PC-9 (cell line): ENCODE measurements around the gene ST6GALNAC6. TPM values are rescaled to one million over a fixed set of nuclear protein-coding genes. Genes with fewer than 3 reads are reported as not detected.

Experiments used
- BruUV-seq: library from RNA; stranded (reverse); fragments of 400-500 nt; replicated peaks from 2 replicates; lab custom pipeline; 2021; lab: Mats Ljungman, UMichigan
- CTCF ChIA-PET: fragments of 300-600 bp; sonication (Branson Sonifier 250); formaldehyde crosslinking; loops from one replicate; lab custom pipeline; 2022; ENCODE audit warnings: antibody characterized with exemption; lab: Charles Lee
- POLR2A ChIA-PET: fragments of 300-600 bp; sonication (Branson Sonifier 250); formaldehyde crosslinking; loops from one replicate; lab custom pipeline; 2022; ENCODE audit warnings: antibody characterized with exemption; ENCODE audit not compliant: unreplicated experiment; lab: Charles Lee
- DNase-seq, 2 experiments: peaks; one replicate each; pipeline versions ENCODE4 v3.0.0 to v3.0.0-alpha.2; 2015 to 2022; ENCODE audit warnings: mixed read lengths in 1 of 2
- H2AFZ ChIP-seq: fragments of 200-600 bp; sonication (generic); 2 replicates; pipeline ENCODE4 v1.8.1; 2017; ENCODE audit warnings: antibody characterized with exemption
- H3F3A ChIP-seq: fragments of 200-600 bp; sonication (generic); 2 replicates; pipeline ENCODE4 v1.8.1; 2017; ENCODE audit warnings: antibody characterized with exemption, mild to moderate bottlenecking, low read depth; ENCODE audit not compliant: insufficient read depth
- H3K27ac ChIP-seq: fragments of 200-600 bp; sonication (generic); 2 replicates; pipeline ENCODE4 v1.6.1; 2016; ENCODE audit warnings: mixed run types
- H3K27me3 ChIP-seq: fragments of 200-600 bp; sonication (generic); 2 replicates; pipeline ENCODE4 v1.6.1; 2016; ENCODE audit warnings: low read depth, mixed run types; ENCODE audit not compliant: insufficient read depth
- H3K36me3 ChIP-seq: fragments of 200-600 bp; sonication (generic); 2 replicates; pipeline ENCODE4 v1.6.1; 2016; ENCODE audit warnings: low read depth, mixed run types
- H3K4me1 ChIP-seq: fragments of 200-600 bp; sonication (generic); replicated peaks from 2 replicates; pipeline ENCODE4 v1.6.1; 2016; ENCODE audit warnings: mixed run types; ENCODE audit not compliant: insufficient read depth
- H3K4me2 ChIP-seq: fragments of 200-600 bp; sonication (generic); 2 replicates; pipeline ENCODE4 v1.6.1; 2017; ENCODE audit warnings: mixed run types
- H3K4me3 ChIP-seq: fragments of 200-600 bp; sonication (generic); 2 replicates; pipeline ENCODE4 v1.6.1; 2016; ENCODE audit warnings: mixed run types
- H3K79me2 ChIP-seq: fragments of 200-600 bp; sonication (generic); 2 replicates; pipeline ENCODE4 v1.6.1; 2017; ENCODE audit warnings: low read depth, mixed run types
- H3K9me2 ChIP-seq: fragments of 200-600 bp; sonication (generic); 2 replicates; pipeline ENCODE4 v1.8.1; 2017; ENCODE audit warnings: mild to moderate bottlenecking; ENCODE audit not compliant: insufficient read depth
- H3K9me3 ChIP-seq: fragments of 200-600 bp; sonication (generic); 2 replicates; pipeline ENCODE4 v1.8.1; 2016; ENCODE audit warnings: low read depth; ENCODE audit not compliant: insufficient read depth
- H4K20me1 ChIP-seq: fragments of 200-600 bp; sonication (generic); 2 replicates; pipeline ENCODE4 v1.8.1; 2017; ENCODE audit not compliant: insufficient read depth
- EZH2 ChIP-seq: fragments of 200-600 bp; sonication (generic); IDR thresholded peaks from 2 replicates; pipeline ENCODE4 v1.8.0; 2017; ENCODE audit warnings: antibody characterized with exemption, low read depth
- intact Hi-C: fragments of 100-400 bp; cut with micrococcal nuclease; formaldehyde crosslinking; loops from one replicate; pipeline ENCODE4 v1.10.0; 2022; ENCODE audit not compliant: unreplicated experiment
- total RNA-seq: library from RNA; stranded (reverse); gene quantifications from 2 replicates; pipeline ENCODE4 v1.2.3, GENCODE V29; 2021
- TF ChIP-seq, protein P1 (sequence below): fragments of 200-600 bp; sonication (generic); conservative IDR thresholded peaks from 2 replicates; pipeline ENCODE4 v1.6.1; 2017; ENCODE audit warnings: mixed run types, antibody characterized with exemption, mild to moderate bottlenecking, moderate library complexity

The ST6GALNAC6 gene
- total RNA-seq, 1 experiment from 2014 or later, result 23.3 TPM

GRCh38 chr9:127874301-127875221 is 24.8 kb downstream of the ST6GALNAC6 start:
- Histone ChIP-seq H3K4me1 (peaks cover 19% of the 10 kb centered on the region; the same call in 1 of the 2 replicates), H2AFZ (no peak overlapping the region), H3K9me2 (no peaks in the 10 kb centered on the region), H3F3A (no peaks in the 10 kb centered on the region), H3K27me3 (no peaks in the 10 kb centered on the region), H3K4me2 (0 out of 2 replicates have a peak overlapping the region, but pooled peaks have one; percentile 15), H3K27ac (no peak overlapping the region), H3K4me3 (no peak overlapping the region), H3K79me2 (no peaks in the 10 kb centered on the region), H3K36me3 (no peaks in the 10 kb centered on the region), H4K20me1 (no peaks in the 10 kb centered on the region), H3K9me3 (no peaks in the 10 kb centered on the region)
- no TSS peak for BruUV-seq
- DNase-seq, result peak in 1 of 2 experiments; percentile 33
- POLR2A ChIA-PET, result no interaction called here
- CTCF ChIA-PET, result interaction anchor here (0.6 kb wide), 1 partner anchor 73 kb away, joined by 3 read pairs; no protein-coding TSS in a partner anchor
- intact Hi-C loops, result loop anchor here (5.0 kb wide), 1 partner anchor 72 kb away; the partner anchor contains the start of gene FPGS
- TF ChIP-seq EZH2, result no peak
- TF ChIP-seq, protein P1, sequence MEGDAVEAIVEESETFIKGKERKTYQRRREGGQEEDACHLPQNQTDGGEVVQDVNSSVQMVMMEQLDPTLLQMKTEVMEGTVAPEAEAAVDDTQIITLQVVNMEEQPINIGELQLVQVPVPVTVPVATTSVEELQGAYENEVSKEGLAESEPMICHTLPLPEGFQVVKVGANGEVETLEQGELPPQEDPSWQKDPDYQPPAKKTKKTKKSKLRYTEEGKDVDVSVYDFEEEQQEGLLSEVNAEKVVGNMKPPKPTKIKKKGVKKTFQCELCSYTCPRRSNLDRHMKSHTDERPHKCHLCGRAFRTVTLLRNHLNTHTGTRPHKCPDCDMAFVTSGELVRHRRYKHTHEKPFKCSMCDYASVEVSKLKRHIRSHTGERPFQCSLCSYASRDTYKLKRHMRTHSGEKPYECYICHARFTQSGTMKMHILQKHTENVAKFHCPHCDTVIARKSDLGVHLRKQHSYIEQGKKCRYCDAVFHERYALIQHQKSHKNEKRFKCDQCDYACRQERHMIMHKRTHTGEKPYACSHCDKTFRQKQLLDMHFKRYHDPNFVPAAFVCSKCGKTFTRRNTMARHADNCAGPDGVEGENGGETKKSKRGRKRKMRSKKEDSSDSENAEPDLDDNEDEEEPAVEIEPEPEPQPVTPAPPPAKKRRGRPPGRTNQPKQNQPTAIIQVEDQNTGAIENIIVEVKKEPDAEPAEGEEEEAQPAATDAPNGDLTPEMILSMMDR, result no peak

GRCh38 chr9:127873886-127874285 is 25.5 kb downstream of the ST6GALNAC6 start:
- no peak overlapping the region for H3K27ac ChIP-seq

DNA sequence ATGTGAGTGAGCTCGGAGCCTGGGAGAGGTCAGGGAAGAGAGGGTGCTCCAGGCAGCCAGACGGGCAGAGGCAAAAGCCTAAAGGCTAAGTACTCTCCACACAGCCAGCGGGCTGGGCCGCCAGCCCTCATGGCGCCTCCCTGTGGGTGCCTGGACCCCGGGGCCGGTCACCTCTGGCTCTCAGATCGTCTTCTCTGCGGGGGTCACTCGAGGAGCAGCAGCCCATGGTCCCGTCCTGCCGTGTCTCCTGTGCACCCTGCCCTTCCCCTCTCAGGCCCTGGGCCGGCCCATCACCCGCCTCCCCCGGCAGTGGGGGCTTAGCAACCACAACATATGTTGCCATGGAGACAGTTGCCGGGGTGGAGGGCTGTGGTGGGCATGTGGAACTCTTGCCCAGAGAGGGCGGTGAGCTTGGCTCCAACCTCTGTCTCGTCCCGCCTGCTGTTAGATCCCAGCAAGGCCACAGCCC is 26.1 kb downstream of the ST6GALNAC6 start:
- Histone ChIP-seq H3K4me1 (peaks cover 19% of the 10 kb centered on the region; the same call in 1 of the 2 replicates), H4K20me1 (no peaks in the 10 kb centered on the region), H3K27ac (no peak overlapping the region), H3K9me3 (no peaks in the 10 kb centered on the region), H3K27me3 (no peaks in the 10 kb centered on the region), H3K4me3 (no peak overlapping the region), H3K4me2 (no peak overlapping the region), H3K9me2 (no peaks in the 10 kb centered on the region), H2AFZ (no peak overlapping the region), H3K79me2 (no peaks in the 10 kb centered on the region), H3K36me3 (no peaks in the 10 kb centered on the region), H3F3A (no peaks in the 10 kb centered on the region)
- no TSS peak for BruUV-seq
- TF ChIP-seq EZH2, result no peak
- TF ChIP-seq, protein P1, result no peak
- intact Hi-C loops, result loop anchor here (5.0 kb wide), 1 partner anchor 71 kb away; the partner anchor contains the start of gene FPGS
- POLR2A ChIA-PET, result no interaction called here
- no peak for DNase-seq
- CTCF ChIA-PET, result no interaction called here

More at GRCh38 chr9:127873886-127874285, 25.5 kb downstream of the ST6GALNAC6 start:
- H3F3A ChIP-seq, result no peaks in the 10 kb centered on the region
- H3K9me3 ChIP-seq, result no peaks in the 10 kb centered on the region
- CTCF ChIA-PET, result interaction anchor here (0.6 kb wide), 1 partner anchor 73 kb away, joined by 3 read pairs; no protein-coding TSS in a partner anchor
- TF ChIP-seq EZH2, result no peak
- TF ChIP-seq, protein P1, result no peak
- intact Hi-C loops, result loop anchor here (5.0 kb wide), 1 partner anchor 72 kb away; the partner anchor contains the start of gene FPGS
- no peaks in the 10 kb centered on the region for H4K20me1 ChIP-seq
- H3K4me2 ChIP-seq, result no peak overlapping the region
- POLR2A ChIA-PET, result no interaction called here
- no peaks in the 10 kb centered on the region for H3K9me2 ChIP-seq
- H3K79me2 ChIP-seq, result no peaks in the 10 kb centered on the region
- peaks cover 19% of the 10 kb centered on the region; the same call in 1 of the 2 replicates for H3K4me1 ChIP-seq
- no peak for DNase-seq
- H3K27me3 ChIP-seq, result no peaks in the 10 kb centered on the region
- H3K4me3 ChIP-seq, result no peak overlapping the region
- no peaks in the 10 kb centered on the region for H3K36me3 ChIP-seq
- no peak overlapping the region for H2AFZ ChIP-seq
- no TSS peak for BruUV-seq
